NB4 (cell line): ENCODE measurements around the gene CD46.

ENCODE experiments used
- DNase-seq: peaks from one replicate; pipeline ENCODE4 v3.0.0; 2010; ENCODE audit warnings: low read depth
- H3K4me3 ChIP-seq: one replicate; pipeline ENCODE4 v1.5.1; 2011; ENCODE audit warnings: mild to moderate bottlenecking, low read depth, low read length, moderate library complexity
- CTCF ChIP-seq: IDR thresholded peaks from one replicate; pipeline ENCODE4 v1.5.1; 2012; ENCODE audit warnings: low read depth, low read length
- MAX ChIP-seq: IDR thresholded peaks from 2 replicates; pipeline ENCODE4 v1.6.1; 2011; ENCODE audit warnings: low read depth, low read length
- MYC ChIP-seq: IDR thresholded peaks from 2 replicates; pipeline ENCODE4 v1.6.1; 2011; ENCODE audit warnings: low read depth, low read length
- POLR2A ChIP-seq: IDR thresholded peaks from 2 replicates; pipeline ENCODE4 v1.6.1; 2011; ENCODE audit warnings: mild to moderate bottlenecking; ENCODE audit not compliant: insufficient read length; ENCODE audit errors: extremely low read depth

Gene CD46

GRCh38 chr1:207794861-207795260 is 43.0 kb downstream of the CD46 start:
- no peak for DNase-seq
- no peak overlapping the region for H3K4me3 ChIP-seq
- TF ChIP-seq MAX (no peak), MYC (no peak), CTCF (no peak), POLR2A (no peak)

GRCh38 chr1:207797229-207797973 is 45.5 kb downstream of the CD46 start:
- H3K4me3 ChIP-seq, result no peak overlapping the region
- peak; percentile 76 for DNase-seq
- TF ChIP-seq POLR2A, result no peak
- peak; percentile 66 for TF ChIP-seq CTCF

- H3K4me3 ChIP-seq, result no peak overlapping the region
- TF ChIP-seq MAX (no peak), CTCF (no peak), MYC (no peak), POLR2A (no peak)
- DNase-seq, result peak; percentile 63
Measured at GRCh38 chr1:207798847-207799246, 47.0 kb downstream of the CD46 start.

- TF ChIP-seq MAX, result no peak
- TF ChIP-seq POLR2A, result no peak
- no peak for TF ChIP-seq CTCF
- TF ChIP-seq MYC, result no peak
- DNase-seq, result no peak
Measured at GRCh38 chr1:207799989-207800648, 48.3 kb downstream of the CD46 start.

GRCh38 chr1:207801819-207802218 is 50.0 kb downstream of the CD46 start:
- TF ChIP-seq CTCF (no peak), MAX (no peak), MYC (no peak), POLR2A (no peak)
- DNase-seq, result no peak
- no peak overlapping the region for H3K4me3 ChIP-seq

More at GRCh38 chr1:207799989-207800648, 48.3 kb downstream of the CD46 start:
- H3K4me3 ChIP-seq, result no peak overlapping the region
